ENCODE measurements around the gene ITGBL1.

ITGBL1 gene

GRCh38 chr13:101627556-101627943 lies 175.1 kb downstream of the ITGBL1 start:
- no peak for DNase-seq (ENCODE audit: low spot score)

- no peak for DNase-seq (ENCODE audit: low spot score)
These were observed 176.4 kb downstream of the ITGBL1 start for GRCh38 chr13:101628900-101629299.

GRCh38 chr13:101631395-101631794 lies 178.9 kb downstream of the ITGBL1 start:
- no peak for DNase-seq (ENCODE audit: low spot score)

GRCh38 chr13:101634142-101634541 lies 181.7 kb downstream of the ITGBL1 start:
- no peak for DNase-seq (ENCODE audit: low spot score)

GRCh38 chr13:101639711-101640110 lies 187.2 kb downstream of the ITGBL1 start:
- no peak for DNase-seq (ENCODE audit: low spot score)

GRCh38 chr13:101640788-101641400 lies 188.4 kb downstream of the ITGBL1 start:
- no peak for DNase-seq (ENCODE audit: low spot score)

- DNase-seq (ENCODE audit: low spot score): no peak
These were observed 193.4 kb downstream of the ITGBL1 start for GRCh38 chr13:101645871-101646270.

- DNase-seq (ENCODE audit: low spot score): no peak
These were observed 195.3 kb downstream of the ITGBL1 start for GRCh38 chr13:101647760-101648159.

- DNase-seq (ENCODE audit: low spot score): no peak
These were observed 196.5 kb downstream of the ITGBL1 start for GRCh38 chr13:101648766-101649487.

GRCh38 chr13:101649488-101650126 lies 197.1 kb downstream of the ITGBL1 start:
- DNase-seq (ENCODE audit: low spot score): no peak

GRCh38 chr13:101654883-101655282 lies 202.4 kb downstream of the ITGBL1 start:
- no peak for DNase-seq (ENCODE audit: low spot score)

- DNase-seq (ENCODE audit: low spot score): no peak
These were observed 203.0 kb downstream of the ITGBL1 start for GRCh38 chr13:101655435-101655834.

GRCh38 chr13:101660711-101661110 lies 208.2 kb downstream of the ITGBL1 start:
- DNase-seq (ENCODE audit: low spot score): no peak

- no peak for DNase-seq (ENCODE audit: low spot score)
These were observed 209.4 kb downstream of the ITGBL1 start for GRCh38 chr13:101661839-101662238.

- no peak for DNase-seq (ENCODE audit: low spot score)
These were observed 221.1 kb downstream of the ITGBL1 start for GRCh38 chr13:101673360-101674105.

GRCh38 chr13:101681834-101682233 lies 229.4 kb downstream of the ITGBL1 start:
- no peak for DNase-seq (ENCODE audit: low spot score)

GRCh38 chr13:101686003-101686402 lies 233.5 kb downstream of the ITGBL1 start:
- DNase-seq (ENCODE audit: low spot score): no peak

- DNase-seq (ENCODE audit: low spot score): no peak
These were observed 238.4 kb downstream of the ITGBL1 start for GRCh38 chr13:101690871-101691270.

- DNase-seq (ENCODE audit: low spot score): no peak
These were observed 238.9 kb downstream of the ITGBL1 start for GRCh38 chr13:101691341-101691860.

GRCh38 chr13:101695870-101696516 lies 243.5 kb downstream of the ITGBL1 start:
- DNase-seq (ENCODE audit: low spot score): no peak

GRCh38 chr13:101697745-101698144 lies 245.3 kb downstream of the ITGBL1 start:
- no peak for DNase-seq (ENCODE audit: low spot score)

- DNase-seq (ENCODE audit: low spot score): no peak
These were observed 245.9 kb downstream of the ITGBL1 start for GRCh38 chr13:101698400-101698799.
